ENCODE data around the gene PRKN. TPM values are rescaled to one million over a fixed set of nuclear protein-coding genes. Genes with fewer than 3 reads are reported as not detected.

Gene PRKN
- total and polyA plus RNA-seq, 8 donors: 0.82 to 7.2 (median 2.9) TPM

- TF ChIP-seq, protein P1, sequence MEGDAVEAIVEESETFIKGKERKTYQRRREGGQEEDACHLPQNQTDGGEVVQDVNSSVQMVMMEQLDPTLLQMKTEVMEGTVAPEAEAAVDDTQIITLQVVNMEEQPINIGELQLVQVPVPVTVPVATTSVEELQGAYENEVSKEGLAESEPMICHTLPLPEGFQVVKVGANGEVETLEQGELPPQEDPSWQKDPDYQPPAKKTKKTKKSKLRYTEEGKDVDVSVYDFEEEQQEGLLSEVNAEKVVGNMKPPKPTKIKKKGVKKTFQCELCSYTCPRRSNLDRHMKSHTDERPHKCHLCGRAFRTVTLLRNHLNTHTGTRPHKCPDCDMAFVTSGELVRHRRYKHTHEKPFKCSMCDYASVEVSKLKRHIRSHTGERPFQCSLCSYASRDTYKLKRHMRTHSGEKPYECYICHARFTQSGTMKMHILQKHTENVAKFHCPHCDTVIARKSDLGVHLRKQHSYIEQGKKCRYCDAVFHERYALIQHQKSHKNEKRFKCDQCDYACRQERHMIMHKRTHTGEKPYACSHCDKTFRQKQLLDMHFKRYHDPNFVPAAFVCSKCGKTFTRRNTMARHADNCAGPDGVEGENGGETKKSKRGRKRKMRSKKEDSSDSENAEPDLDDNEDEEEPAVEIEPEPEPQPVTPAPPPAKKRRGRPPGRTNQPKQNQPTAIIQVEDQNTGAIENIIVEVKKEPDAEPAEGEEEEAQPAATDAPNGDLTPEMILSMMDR (IDR thresholded peaks at IDR 0.05): no peak
- no peaks in the 10 kb centered on the region for H3K36me3 ChIP-seq
- DNase-seq (no peak), FAIRE-seq (no peak), ATAC-seq (peak in 1 of 4 donors; percentile 10)
- H3K4me3 ChIP-seq: no peak overlapping the region
- intact Hi-C loops (cut with DNase I): loop anchor here in 1 of 3 donors (5.0 kb wide), 1 partner anchor 442 kb away; no protein-coding TSS in a partner anchor
- H3K27ac ChIP-seq: no peak overlapping the region
- WGBS, 2 donors: 89% methylated on average over 13 of the region's 13 CpGs
- no peaks in the 10 kb centered on the region for H3K27me3 ChIP-seq
- no peaks in the 10 kb centered on the region for H3K4me1 ChIP-seq
- no peaks in the 10 kb centered on the region for H3K9me3 ChIP-seq
These were observed 1358.2 kb downstream of the PRKN start for GRCh38 chr6:161369339-161369738.

GRCh38 chr6:161368514-161368913 lies 1359.1 kb downstream of the PRKN start:
- intact Hi-C loops (cut with DNase I): loop anchor here in 1 of 3 donors (5.0 kb wide), 1 partner anchor 441 kb away; no protein-coding TSS in a partner anchor
- no peak overlapping the region for H3K27ac ChIP-seq
- DNase-seq (no peak), ATAC-seq (no peak), FAIRE-seq (no peak)
- TF ChIP-seq, protein P1 (IDR thresholded peaks at IDR 0.05): no peak
- no peaks in the 10 kb centered on the region for H3K4me1 ChIP-seq
- H3K4me3 ChIP-seq: no peak overlapping the region
- H3K9me3 ChIP-seq: no peaks in the 10 kb centered on the region
- 86 to 93% methylated on average over 7 of the region's 7 CpGs for WGBS, 2 donors
- no peaks in the 10 kb centered on the region for H3K27me3 ChIP-seq
- no peaks in the 10 kb centered on the region for H3K36me3 ChIP-seq

- Histone ChIP-seq H3K27ac (no peak overlapping the region), H3K36me3 (no peaks in the 10 kb centered on the region), H3K27me3 (no peaks in the 10 kb centered on the region), H3K4me1 (no peaks in the 10 kb centered on the region), H3K4me3 (no peak overlapping the region), H3K9me3 (no peaks in the 10 kb centered on the region)
- DNase-seq (no peak), FAIRE-seq (no peak), ATAC-seq (peak in 1 of 4 donors; percentile 25)
- TF ChIP-seq, protein P1 (IDR thresholded peaks at IDR 0.05): no peak
- WGBS, 2 donors: 47 to 54% methylated on average over 12 of the region's 12 CpGs
- intact Hi-C loops (cut with DNase I): loop anchor here in 1 of 3 donors (5.0 kb wide), 1 partner anchor 440 kb away; no protein-coding TSS in a partner anchor
These were observed 1360.1 kb downstream of the PRKN start for GRCh38 chr6:161367472-161367871.

GRCh38 chr6:161366301-161366923 lies 1361.2 kb downstream of the PRKN start:
- H3K27me3 ChIP-seq: no peaks in the 10 kb centered on the region
- H3K4me1 ChIP-seq: no peaks in the 10 kb centered on the region
- DNase-seq (no peak), FAIRE-seq (no peak), ATAC-seq (no peak)
- no peak overlapping the region for H3K27ac ChIP-seq
- H3K36me3 ChIP-seq: no peaks in the 10 kb centered on the region
- intact Hi-C loops (cut with DNase I): loop anchor here in 1 of 3 donors (5.0 kb wide), 1 partner anchor 439 kb away; no protein-coding TSS in a partner anchor
- 93 to 97% methylated on average over 11 of the region's 11 CpGs for WGBS, 2 donors
- H3K4me3 ChIP-seq: no peak overlapping the region
- TF ChIP-seq, protein P1 (IDR thresholded peaks at IDR 0.05): no peak
- no peaks in the 10 kb centered on the region for H3K9me3 ChIP-seq

DNA sequence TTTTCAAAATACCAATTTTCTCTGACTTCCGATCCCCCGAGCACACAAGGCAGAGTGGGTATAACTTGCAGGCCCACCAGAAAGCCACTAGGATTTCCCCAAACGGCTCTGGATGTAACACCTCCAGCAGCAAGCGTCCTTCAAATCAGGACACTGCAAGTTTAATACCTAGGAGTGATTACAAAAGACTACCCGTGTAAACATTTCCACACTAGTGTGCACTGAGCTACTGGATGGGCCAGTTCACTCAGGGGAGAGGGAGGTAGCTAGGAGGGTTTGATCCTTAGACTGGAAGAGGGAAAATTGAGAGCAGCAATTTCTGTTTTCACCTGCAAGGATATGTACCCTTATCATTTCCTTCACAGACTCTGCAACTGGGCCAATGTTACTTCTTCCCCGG lies 1361.9 kb downstream of the PRKN start:
- TF ChIP-seq, protein P1 (IDR thresholded peaks at IDR 0.05): no peak
- Histone ChIP-seq H3K4me1 (no peaks in the 10 kb centered on the region), H3K9me3 (no peaks in the 10 kb centered on the region), H3K36me3 (no peaks in the 10 kb centered on the region), H3K4me3 (no peak overlapping the region), H3K27ac (no peak overlapping the region), H3K27me3 (no peaks in the 10 kb centered on the region)
- DNase-seq: no peak
- intact Hi-C loops (cut with DNase I): loop anchor here in 1 of 3 donors (5.0 kb wide), 1 partner anchor 438 kb away; no protein-coding TSS in a partner anchor
- ATAC-seq: no peak
- FAIRE-seq: no peak
- 78% methylated on average over 6 of the region's 6 CpGs for WGBS, 2 donors

Data from pancreas (tissue), 10 donors.